ENCODE results near the gene DPYSL3.

Gene DPYSL3

GRCh38 chr5:147426640-147427327 is 83.1 kb downstream of the DPYSL3 start:
- no peak overlapping the region for H3K27ac ChIP-seq
- TF ChIP-seq CTCF (conservative IDR thresholded peaks at IDR 0.05): no peak

DNA sequence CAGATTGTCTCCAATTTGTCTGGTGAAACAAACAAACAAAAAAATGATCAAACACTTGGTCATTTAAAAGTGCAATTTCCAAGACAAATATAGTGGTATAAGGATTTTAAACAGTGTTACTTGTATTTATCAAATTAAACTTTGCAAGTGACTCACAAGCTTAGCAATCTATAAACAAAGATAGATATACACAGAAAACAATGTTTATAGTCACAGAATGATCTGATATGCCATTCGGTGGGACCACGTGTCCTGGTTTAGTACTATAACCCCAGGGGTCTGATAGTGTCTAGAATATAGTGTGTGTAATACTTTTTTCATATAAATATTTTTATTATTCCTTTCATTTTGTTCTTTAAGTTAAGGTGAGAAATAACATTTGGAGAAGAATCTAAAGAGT is 91.3 kb downstream of the DPYSL3 start:
- TF ChIP-seq CTCF (conservative IDR thresholded peaks at IDR 0.05): no peak
- H3K27ac ChIP-seq: no peak overlapping the region

DNA sequence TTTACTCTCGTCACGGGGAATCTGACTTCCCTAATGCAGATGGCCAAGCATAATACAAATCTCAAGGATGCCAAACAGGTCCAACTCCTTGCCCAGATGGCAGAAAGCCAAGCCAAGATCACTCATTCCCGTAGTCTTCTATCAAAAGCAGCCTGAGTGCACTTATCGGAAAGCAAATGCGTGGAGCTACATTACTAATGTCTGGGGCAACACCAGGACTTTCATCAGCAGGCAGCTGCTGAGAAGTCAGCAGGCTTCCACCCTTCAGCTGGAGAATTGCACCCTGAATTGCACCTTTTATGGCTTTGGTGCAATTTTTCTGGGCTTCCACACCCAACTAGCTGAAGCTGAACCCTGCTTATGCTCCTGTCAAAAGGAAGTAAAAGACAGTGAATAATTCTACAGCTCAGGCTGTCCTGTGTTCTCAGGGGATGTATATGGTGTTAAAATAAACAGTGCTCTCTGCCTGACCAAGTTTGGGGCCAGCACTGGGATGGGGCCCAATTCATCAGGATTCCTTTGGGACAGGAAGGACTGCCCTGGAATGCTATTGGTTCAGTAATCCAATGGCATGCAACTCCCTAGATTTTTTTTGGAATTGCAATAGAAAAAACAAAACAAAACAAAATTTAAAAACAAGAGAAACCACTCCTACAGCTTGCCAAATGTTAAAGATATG is 92.6 kb downstream of the DPYSL3 start:
- peak overlapping the region; percentile 66 for H3K27ac ChIP-seq
- no peak for TF ChIP-seq CTCF (conservative IDR thresholded peaks at IDR 0.05)

DNA sequence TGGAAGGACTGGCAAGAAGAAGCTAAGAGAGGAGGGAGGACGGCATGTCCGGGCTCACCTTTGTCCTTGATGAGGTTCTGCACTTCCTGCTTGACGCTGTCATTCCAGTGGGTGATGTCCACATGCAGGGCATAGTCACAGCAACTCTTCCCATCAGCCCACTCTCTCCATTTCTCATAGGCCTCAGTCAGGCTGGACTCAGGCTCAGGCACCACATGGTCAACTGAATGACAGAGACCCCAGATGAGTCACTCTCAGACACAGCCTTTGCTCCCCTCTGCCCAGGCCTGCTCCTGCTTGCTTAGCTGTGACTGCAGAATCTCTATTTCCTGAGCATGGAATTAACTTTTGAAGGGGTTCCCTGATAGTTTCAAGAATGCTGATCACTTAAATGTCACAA is 94.2 kb downstream of the DPYSL3 start:
- TF ChIP-seq CTCF (conservative IDR thresholded peaks at IDR 0.05): no peak
- no peak overlapping the region for H3K27ac ChIP-seq

- no peak for TF ChIP-seq CTCF (conservative IDR thresholded peaks at IDR 0.05)
- H3K27ac ChIP-seq: no peak overlapping the region
These were observed 96.6 kb downstream of the DPYSL3 start for GRCh38 chr5:147413266-147413665.

- no peak overlapping the region for H3K27ac ChIP-seq
- no peak for TF ChIP-seq CTCF (conservative IDR thresholded peaks at IDR 0.05)
These were observed 97.3 kb downstream of the DPYSL3 start for GRCh38 chr5:147412561-147412960.

GRCh38 chr5:147411359-147412319 is 98.2 kb downstream of the DPYSL3 start:
- no peak for TF ChIP-seq CTCF (conservative IDR thresholded peaks at IDR 0.05)

More at GRCh38 chr5:147411359-147412319, 98.2 kb downstream of the DPYSL3 start:
- H3K27ac ChIP-seq: peak overlapping the region; percentile 56

All from VCaP (cell line).